Activated CD4-positive, alpha-beta memory T cell treated with anti-CD3 and anti-CD28 coated beads for 36 hours (primary cell): Measurements from ENCODE around the gene MS4A8. TPM values are rescaled to one million over a fixed set of nuclear protein-coding genes. Genes with fewer than 3 reads are reported as not detected.
"Not testable (repeated sequence)": the region's sequence is repeated elsewhere in the genome, so short reads cannot be mapped to it uniquely, and the experiment has no call there.

ENCODE experiments used
- CTCF ChIA-PET: fragments of 350-600 bp; sonication (Branson Sonifier 250); formaldehyde crosslinking; loops from one replicate; lab custom pipeline; 2021; ENCODE audit warnings: antibody characterized with exemption, inconsistent platforms; lab: Charles Lee
- POLR2A ChIA-PET: fragments of 350-600 bp; sonication (Branson Sonifier 250); formaldehyde crosslinking; loops from one replicate; lab custom pipeline; 2021; ENCODE audit warnings: antibody characterized with exemption; lab: Charles Lee
- DNase-seq: peaks from one replicate; pipeline ENCODE4 v3.0.0-alpha.2; 2020
- H3K27ac Mint-ChIP-seq: one replicate; pipeline ENCODE4 v1.8.0; 2021; ENCODE audit warnings: mixed read lengths
- H3K27me3 Mint-ChIP-seq: one replicate; pipeline ENCODE4 v1.8.0; 2021; ENCODE audit warnings: mixed read lengths
- H3K36me3 Mint-ChIP-seq: one replicate; pipeline ENCODE4 v1.8.0; 2021; ENCODE audit warnings: mixed read lengths
- H3K4me1 Mint-ChIP-seq: one replicate; pipeline ENCODE4 v1.8.0; 2021; ENCODE audit warnings: low read depth, mixed read lengths
- H3K4me3 Mint-ChIP-seq: one replicate; pipeline ENCODE4 v1.8.0; 2021; ENCODE audit warnings: mild to moderate bottlenecking, mixed read lengths
- H3K9me3 Mint-ChIP-seq: one replicate; pipeline ENCODE4 v1.8.0; 2021; ENCODE audit warnings: mixed read lengths
- intact Hi-C: fragments of 100-400 bp; cut with micrococcal nuclease; formaldehyde crosslinking; loops from one replicate; pipeline ENCODE4 v1.15.1; 2023
- total RNA-seq, 2 experiments: library from RNA; stranded (reverse); gene quantifications; one replicate each; pipeline ENCODE4 v1.2.3, GENCODE V29; 2021

The MS4A8 gene, protein sequence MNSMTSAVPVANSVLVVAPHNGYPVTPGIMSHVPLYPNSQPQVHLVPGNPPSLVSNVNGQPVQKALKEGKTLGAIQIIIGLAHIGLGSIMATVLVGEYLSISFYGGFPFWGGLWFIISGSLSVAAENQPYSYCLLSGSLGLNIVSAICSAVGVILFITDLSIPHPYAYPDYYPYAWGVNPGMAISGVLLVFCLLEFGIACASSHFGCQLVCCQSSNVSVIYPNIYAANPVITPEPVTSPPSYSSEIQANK
- not detected for total RNA-seq

DNA sequence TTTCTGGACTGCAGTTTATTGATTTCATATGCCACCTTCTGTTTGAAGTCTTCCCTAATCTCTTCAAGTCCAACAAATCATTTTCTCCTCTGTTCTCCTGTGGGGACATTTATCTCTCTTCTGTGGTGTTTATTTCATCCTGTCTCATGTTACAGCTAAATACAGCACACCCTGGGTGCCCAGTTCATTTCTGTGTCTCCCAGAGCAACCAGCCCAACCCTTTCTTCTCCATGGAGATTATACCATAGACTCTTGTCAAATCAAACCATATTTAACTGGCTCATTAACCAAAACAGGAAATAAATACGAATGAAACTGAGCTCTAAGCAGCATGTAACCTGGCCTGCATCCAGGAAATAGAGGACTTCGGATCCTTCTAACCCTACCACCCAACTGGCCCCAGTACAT is at the start of gene MS4A8:
TSS of gene MS4A8 (plus strand) at position 329 of the 408 bp plus-strand sequence. CDS start 1,249 bp downstream, outside the sequence.
- no peaks in the 10 kb centered on the region for H3K4me1 Mint-ChIP-seq
- no peak for DNase-seq
- intact Hi-C loops, result no loop called here
- CTCF ChIA-PET, result interaction anchor here (1.4 kb wide), 1 partner anchor 64 kb away, joined by 3 read pairs; no protein-coding TSS in a partner anchor
- H3K9me3 Mint-ChIP-seq, result no peaks in the 10 kb centered on the region
- peaks cover 1% of the 10 kb centered on the region for H3K27me3 Mint-ChIP-seq
- no peaks in the 10 kb centered on the region for H3K36me3 Mint-ChIP-seq
- no peak within 1 kb of the TSS for H3K27ac Mint-ChIP-seq
- H3K4me3 Mint-ChIP-seq, result no peak within 1 kb of the TSS
- POLR2A ChIA-PET, result no interaction called here

DNA sequence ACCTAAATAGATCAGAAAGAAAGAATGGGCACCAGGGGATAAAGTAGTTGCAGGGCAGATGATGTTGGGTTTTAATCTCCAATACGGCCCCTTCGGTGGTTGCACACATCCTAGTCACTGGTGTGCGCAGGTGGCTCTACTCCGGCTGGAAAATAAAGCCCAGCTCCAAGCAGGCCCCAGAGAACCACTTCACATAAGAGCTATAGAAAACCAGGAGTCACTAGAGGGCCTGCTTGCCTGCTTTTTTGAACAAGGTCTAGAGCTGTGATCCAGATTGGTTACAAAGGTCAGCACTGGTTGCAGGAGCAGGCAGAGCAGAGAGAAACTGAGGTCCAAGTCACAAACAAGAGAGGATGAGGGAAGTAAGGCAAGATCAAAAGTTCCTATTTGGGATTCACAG is 41.5 kb upstream of the MS4A8 start:
- Mint-ChIP-seq H3K27me3 (peaks cover 12% of the 10 kb centered on the region), H3K27ac (no peak overlapping the region), H3K36me3 (no peaks in the 10 kb centered on the region), H3K9me3 (no peaks in the 10 kb centered on the region), H3K4me3 (no peak overlapping the region), H3K4me1 (no peaks in the 10 kb centered on the region)
- ChIA-PET CTCF (interaction anchor here (0.8 to 1.1 kb wide), 2 partner anchors 10 kb away, joined by 3 read pairs; no protein-coding TSS in a partner anchor), POLR2A (no interaction called here)
- no peak for DNase-seq
- intact Hi-C loops, result no loop called here

DNA sequence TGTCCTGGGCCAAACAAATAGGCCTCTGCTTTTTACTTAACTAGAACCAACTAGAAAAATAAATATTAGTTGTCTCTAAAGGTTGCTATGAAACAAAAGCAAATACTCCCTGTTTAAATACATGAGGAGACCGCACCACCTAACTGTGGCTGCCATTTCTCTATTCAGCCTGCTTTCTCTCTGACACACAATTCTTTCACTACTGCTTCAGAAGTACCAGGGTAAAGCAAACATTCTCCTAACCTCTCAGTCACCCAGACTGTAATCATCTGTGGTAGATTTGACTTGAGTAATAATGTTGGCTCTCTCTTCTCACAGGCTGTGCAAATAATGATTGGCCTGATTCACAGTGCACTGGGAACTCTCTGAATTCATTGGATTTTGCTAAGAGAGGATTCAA is 41.0 kb upstream of the MS4A8 start:
- Mint-ChIP-seq H3K36me3 (no peaks in the 10 kb centered on the region), H3K9me3 (no peaks in the 10 kb centered on the region), H3K27ac (no peak overlapping the region), H3K27me3 (peaks cover 12% of the 10 kb centered on the region), H3K4me1 (no peaks in the 10 kb centered on the region), H3K4me3 (no peak overlapping the region)
- intact Hi-C loops, result no loop called here
- ChIA-PET CTCF (interaction anchor here (1.1 kb wide), 1 partner anchor 10 kb away, joined by 3 read pairs; no protein-coding TSS in a partner anchor), POLR2A (no interaction called here)
- no peak for DNase-seq

DNA sequence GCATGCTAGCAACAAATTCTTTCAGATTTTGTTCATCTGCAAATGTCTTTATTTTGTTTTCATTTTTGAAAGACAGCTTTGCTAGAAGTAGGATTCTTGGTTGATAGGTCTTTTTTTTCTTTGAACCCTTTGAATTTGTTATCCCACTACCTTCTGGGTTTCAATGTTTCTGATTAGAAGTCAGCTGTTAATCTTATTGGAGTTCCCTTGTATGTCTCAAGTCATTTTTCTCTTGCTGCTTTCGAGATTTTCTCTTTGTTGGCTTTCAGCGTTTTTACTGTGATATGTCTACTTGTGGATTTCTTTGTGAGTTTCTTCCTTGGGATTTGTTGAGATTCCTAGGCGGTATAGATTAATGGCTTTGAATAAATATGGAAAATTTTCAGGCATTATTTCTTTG is 27.2 kb upstream of the MS4A8 start:
- Mint-ChIP-seq H3K27me3 (peaks cover 5% of the 10 kb centered on the region), H3K9me3 (peaks cover 21% of the 10 kb centered on the region), H3K4me3 (no peak overlapping the region), H3K36me3 (peaks cover 10% of the 10 kb centered on the region), H3K4me1 (no peaks in the 10 kb centered on the region), H3K27ac (no peak overlapping the region)
- POLR2A ChIA-PET, result no interaction called here
- CTCF ChIA-PET, result interaction anchor here (1.4 kb wide), 1 partner anchor 309 kb away, joined by 3 read pairs; no protein-coding TSS in a partner anchor
- intact Hi-C loops, result no loop called here
- DNase-seq, result no peak

DNA sequence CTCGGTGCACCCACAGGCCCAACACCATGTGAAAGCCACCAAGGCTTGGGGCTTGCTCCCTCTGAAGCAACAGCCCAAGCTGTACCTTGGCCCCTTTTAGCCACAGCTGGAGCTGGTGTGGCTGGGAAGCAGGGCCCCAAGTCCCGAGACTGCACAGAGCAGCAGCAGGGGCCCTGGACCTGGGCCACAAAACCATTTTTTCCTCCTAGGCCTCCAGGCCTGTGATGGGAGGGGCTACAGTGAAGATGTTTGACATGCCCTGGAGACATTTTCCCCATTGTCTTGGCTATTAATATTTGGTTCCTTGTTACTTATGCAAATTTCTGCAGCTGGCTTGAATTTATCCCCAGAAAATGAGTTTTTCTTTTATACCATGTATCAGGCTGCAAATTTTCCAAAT is 21.2 kb upstream of the MS4A8 start:
- CTCF ChIA-PET, result interaction anchor here (0.7 kb wide), 1 partner anchor 443 kb away, joined by 3 read pairs; no protein-coding TSS in a partner anchor
- Mint-ChIP-seq H3K36me3 (peaks cover 11% of the 10 kb centered on the region), H3K9me3 (peaks cover 30% of the 10 kb centered on the region)
- intact Hi-C loops, H3K4me3 Mint-ChIP-seq, DNase-seq, H3K27ac Mint-ChIP-seq, H3K27me3 Mint-ChIP-seq, POLR2A ChIA-PET, H3K4me1 Mint-ChIP-seq: not testable (repeated sequence)

DNA sequence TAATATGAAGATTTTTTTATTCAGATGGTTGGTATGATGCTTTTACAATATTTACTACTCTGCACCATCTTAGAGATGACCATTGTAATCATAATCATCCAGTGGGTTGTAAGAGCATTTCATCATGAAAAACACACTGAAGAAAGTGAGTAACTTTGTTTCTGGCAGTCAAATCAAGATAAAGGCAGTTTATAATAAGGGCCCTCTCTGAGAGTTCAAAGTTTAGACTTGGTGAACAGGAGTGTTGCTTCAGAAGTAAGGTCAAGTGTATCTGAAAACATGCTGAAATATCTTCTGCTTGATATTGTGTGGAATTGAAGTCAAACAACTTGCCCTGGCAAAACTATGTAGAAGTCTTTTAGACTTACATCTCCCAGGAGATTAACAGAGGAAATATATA is 19.5 kb upstream of the MS4A8 start:
- intact Hi-C loops, result no loop called here
- Mint-ChIP-seq H3K4me1 (no peaks in the 10 kb centered on the region), H3K4me3 (no peak overlapping the region), H3K36me3 (peaks cover 11% of the 10 kb centered on the region), H3K27ac (no peak overlapping the region), H3K9me3 (peaks cover 27% of the 10 kb centered on the region), H3K27me3 (peaks cover 9% of the 10 kb centered on the region)
- ChIA-PET CTCF (no interaction called here), POLR2A (no interaction called here)
- no peak for DNase-seq

DNA sequence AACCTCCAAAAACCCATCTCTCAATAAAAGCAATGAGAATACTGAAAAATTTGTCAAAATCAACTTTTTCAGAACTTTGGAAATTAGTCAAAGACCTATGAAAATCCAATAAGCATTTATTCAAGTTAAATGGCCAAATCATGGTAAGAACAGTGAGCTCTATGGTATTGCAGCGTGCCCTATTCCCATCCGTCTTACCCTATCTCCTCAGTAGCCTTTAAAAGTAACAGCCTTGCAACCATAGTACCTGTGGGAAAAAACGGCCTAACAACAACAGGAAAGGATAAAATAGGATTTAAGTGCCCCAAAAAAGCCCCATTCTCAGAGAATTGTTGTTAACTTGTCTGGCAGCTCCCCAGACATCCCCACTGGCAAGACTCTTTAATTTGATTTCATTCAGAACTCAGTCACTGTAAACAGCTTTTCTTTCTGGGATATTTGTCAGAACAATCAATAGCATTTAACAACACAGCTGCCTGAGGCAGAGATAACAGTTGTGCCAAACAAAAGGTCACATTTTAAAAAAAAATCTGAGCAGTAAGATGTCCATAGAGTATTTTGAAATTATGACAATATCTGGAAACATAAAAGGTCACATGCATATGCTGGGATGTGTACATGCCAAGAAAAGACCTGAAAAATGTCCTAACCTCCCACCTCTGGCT is 18.8 kb upstream of the MS4A8 start:
- ChIA-PET CTCF (no interaction called here), POLR2A (no interaction called here)
- H3K9me3 Mint-ChIP-seq, result peaks cover 27% of the 10 kb centered on the region
- DNase-seq, result no peak
- intact Hi-C loops, result no loop called here
- H3K27me3 Mint-ChIP-seq, result peaks cover 9% of the 10 kb centered on the region
- no peak overlapping the region for H3K4me3 Mint-ChIP-seq
- no peak overlapping the region for H3K27ac Mint-ChIP-seq
- H3K36me3 Mint-ChIP-seq, result peaks cover 11% of the 10 kb centered on the region
- H3K4me1 Mint-ChIP-seq, result no peaks in the 10 kb centered on the region

DNA sequence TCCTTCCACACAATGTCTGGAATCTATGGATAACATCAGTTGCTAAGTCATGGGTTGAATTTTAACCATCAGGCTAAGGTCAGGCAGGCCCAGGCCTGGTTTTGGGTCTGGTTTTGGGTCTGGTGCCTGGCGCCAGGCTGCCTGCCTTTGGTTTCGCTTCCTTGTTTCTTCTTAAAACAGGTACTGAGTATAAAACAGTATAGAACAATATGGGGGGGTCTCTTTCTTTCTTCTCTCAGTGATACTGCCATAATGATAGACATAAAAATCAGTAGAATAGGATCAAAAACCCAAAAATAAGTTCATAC is 14.9 kb upstream of the MS4A8 start:
- H3K4me3 Mint-ChIP-seq, CTCF ChIA-PET, H3K27me3 Mint-ChIP-seq, H3K4me1 Mint-ChIP-seq, H3K27ac Mint-ChIP-seq, intact Hi-C loops, H3K36me3 Mint-ChIP-seq, H3K9me3 Mint-ChIP-seq, POLR2A ChIA-PET, DNase-seq: not testable (repeated sequence)

DNA sequence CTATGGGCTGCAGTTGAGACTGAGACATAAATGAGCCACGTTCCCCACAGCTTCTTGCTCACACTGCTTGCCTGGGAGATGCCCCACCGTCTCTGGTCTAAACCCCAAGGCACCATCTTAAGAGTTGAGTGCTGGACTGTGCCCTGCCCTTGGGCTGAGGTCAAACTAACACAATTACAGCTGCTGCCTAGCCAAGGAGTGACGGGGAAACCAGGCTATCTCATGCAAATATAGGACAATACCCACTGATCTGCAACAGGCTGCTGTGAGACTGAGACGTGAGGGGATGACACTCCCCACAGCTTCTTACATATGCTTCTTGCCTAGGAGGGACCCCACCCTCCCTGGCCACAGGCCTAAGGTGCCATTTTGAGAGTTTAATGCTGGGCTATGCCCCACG is 7.8 kb upstream of the MS4A8 start:
- H3K36me3 Mint-ChIP-seq, result no peaks in the 10 kb centered on the region
- CTCF ChIA-PET, result no interaction called here

DNA sequence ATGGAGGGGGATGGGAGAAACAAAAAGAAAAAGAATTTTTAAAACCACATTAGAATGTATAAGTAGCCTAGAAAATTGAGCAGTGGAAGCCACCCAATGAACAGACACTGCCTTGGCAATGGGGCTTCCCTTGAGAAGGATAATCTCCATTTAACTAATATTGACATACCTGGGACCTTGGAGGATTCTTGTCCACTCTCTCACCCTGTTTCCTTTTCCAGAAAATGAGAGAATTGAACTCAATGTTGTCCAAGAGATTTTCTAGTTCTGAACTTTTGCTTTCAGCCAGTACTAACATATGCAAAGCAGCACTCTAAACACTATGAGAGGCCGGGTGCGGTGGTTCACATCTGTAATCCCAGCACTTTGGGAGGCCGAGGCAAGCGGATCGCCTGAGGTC is 524 bp downstream of the MS4A8 start:
- Mint-ChIP-seq H3K36me3 (no peaks in the 10 kb centered on the region), H3K27me3 (peaks cover 3% of the 10 kb centered on the region), H3K27ac (no peak overlapping the region), H3K9me3 (no peaks in the 10 kb centered on the region), H3K4me1 (no peaks in the 10 kb centered on the region), H3K4me3 (no peak overlapping the region)
- DNase-seq, result no peak
- POLR2A ChIA-PET, result no interaction called here
- intact Hi-C loops, result no loop called here
- CTCF ChIA-PET, result interaction anchor here (1.4 kb wide), 1 partner anchor 64 kb away, joined by 3 read pairs; no protein-coding TSS in a partner anchor

More for the DNA sequence above, 7.8 kb upstream of the MS4A8 start:
- H3K27ac Mint-ChIP-seq, result no peak overlapping the region
- intact Hi-C loops, result no loop called here
- no peaks in the 10 kb centered on the region for H3K4me1 Mint-ChIP-seq
- peaks cover 2% of the 10 kb centered on the region for H3K27me3 Mint-ChIP-seq
- POLR2A ChIA-PET, result no interaction called here
- H3K9me3 Mint-ChIP-seq, result no peaks in the 10 kb centered on the region
- DNase-seq, result no peak
- H3K4me3 Mint-ChIP-seq, result no peak overlapping the region

DNA sequence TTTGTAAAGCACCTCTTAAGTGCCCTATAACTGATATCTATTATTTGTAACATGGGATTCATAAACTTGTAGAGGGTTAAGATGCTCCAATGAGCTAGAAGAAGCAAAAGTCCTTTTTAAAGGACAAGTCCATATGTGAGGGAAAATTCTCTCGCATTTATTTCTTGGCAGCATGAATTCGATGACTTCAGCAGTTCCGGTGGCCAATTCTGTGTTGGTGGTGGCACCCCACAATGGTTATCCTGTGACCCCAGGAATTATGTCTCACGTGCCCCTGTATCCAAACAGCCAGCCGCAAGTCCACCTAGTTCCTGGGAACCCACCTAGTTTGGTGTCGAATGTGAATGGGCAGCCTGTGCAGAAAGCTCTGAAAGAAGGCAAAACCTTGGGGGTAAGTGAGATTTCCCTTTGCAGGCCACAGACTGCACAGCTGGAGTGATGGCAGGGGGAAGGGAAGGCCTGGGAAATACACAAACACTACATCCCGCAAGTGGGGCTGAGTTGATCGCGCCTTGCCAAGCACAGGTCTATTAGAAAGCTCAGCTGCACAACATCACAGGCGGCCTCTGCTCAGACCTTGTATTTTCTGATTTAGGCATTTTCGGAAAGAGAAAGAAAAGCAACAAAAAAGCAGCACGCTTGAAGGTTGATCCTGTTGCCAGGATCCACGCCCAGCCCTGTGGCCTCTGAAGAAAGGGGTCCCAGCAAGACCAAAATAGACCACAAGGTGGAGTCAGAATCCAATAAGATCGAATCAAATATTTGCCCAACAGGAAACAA is 1.5 kb downstream of the MS4A8 start:
- POLR2A ChIA-PET, result no interaction called here
- no peak overlapping the region for H3K27ac Mint-ChIP-seq
- CTCF ChIA-PET, result no interaction called here
- intact Hi-C loops, result no loop called here
- peaks cover 3% of the 10 kb centered on the region for H3K27me3 Mint-ChIP-seq
- H3K9me3 Mint-ChIP-seq, result no peaks in the 10 kb centered on the region
- DNase-seq, result no peak
- H3K4me1 Mint-ChIP-seq, result no peaks in the 10 kb centered on the region
- H3K4me3 Mint-ChIP-seq, result no peak overlapping the region
- H3K36me3 Mint-ChIP-seq, result no peaks in the 10 kb centered on the region

DNA sequence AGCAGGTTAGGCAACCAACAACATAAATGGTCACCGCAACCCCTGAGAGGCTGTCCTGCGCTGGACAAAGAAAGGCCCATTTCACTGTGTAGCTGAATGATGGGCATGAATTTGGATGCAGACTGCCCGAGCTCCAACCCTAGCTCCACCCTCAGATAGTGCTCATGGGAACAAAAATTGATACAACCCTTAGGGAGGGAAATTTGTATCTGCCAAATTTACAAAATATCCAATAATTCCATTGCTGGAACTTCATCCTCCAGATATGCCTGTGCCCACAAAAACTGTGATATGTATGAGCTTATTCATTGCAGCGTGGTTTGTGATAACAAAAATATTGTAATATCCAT is 2.0 kb downstream of the MS4A8 start:
- POLR2A ChIA-PET, result no interaction called here
- H3K27me3 Mint-ChIP-seq, result peaks cover 3% of the 10 kb centered on the region
- H3K27ac Mint-ChIP-seq, result no peak overlapping the region
- no peaks in the 10 kb centered on the region for H3K9me3 Mint-ChIP-seq
- CTCF ChIA-PET, result no interaction called here
- H3K4me3 Mint-ChIP-seq, result no peak overlapping the region
- intact Hi-C loops, result no loop called here
- no peak for DNase-seq
- no peaks in the 10 kb centered on the region for H3K4me1 Mint-ChIP-seq
- no peaks in the 10 kb centered on the region for H3K36me3 Mint-ChIP-seq
